Measurements from ENCODE around the gene SPARC.
"Not testable (repeated sequence)": the region's sequence is repeated elsewhere in the genome, so short reads cannot be mapped to it uniquely, and the experiment has no call there.

Gene SPARC

DNA sequence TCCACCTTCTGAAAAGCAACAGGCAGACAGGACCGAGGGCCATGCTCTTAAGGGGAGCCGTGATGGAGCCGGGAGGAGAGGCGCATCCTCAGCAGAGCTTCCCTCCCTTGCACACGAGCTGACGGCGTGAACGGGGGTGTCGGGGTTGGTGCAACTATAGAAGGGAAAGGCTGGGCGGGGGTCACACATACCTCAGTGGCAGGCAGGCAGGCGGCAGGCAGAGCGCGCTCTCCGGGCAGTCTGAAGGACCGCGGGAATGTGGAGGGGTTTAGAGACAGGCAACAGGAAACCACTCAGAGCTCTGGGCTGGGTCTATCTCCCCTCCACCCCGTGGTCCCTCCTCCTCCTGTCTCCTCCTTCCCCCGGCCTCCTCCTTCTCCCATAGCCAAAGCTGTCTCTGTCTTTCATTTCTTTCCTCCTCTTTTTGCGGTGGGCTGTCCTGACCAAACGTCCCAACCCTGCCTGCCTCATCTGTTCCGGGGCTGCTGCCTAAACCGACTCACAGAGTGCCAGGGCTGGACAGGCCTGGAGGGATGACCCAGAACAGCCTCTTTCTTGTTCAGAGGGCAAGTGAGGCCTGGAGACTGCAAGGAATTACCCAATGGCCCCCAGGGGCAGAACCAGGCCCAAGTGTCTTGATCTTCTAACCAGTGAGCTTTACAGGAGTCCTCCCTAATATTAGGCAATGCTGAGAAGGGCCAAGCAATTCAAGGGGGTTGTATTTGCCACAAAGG, at the start of gene SPARC:
Gene SPARC (minus strand): TSS at position 242 of the 734 bp plus-strand sequence. CDS start 10,727 bp downstream, outside the sequence.
- DNase-seq (ENCODE audit: low spot score), result no peak

GRCh38 chr5:151735646-151736045, 48.9 kb upstream of the SPARC start:
- no peak for DNase-seq (ENCODE audit: low spot score)

GRCh38 chr5:151734064-151734408, 47.3 kb upstream of the SPARC start:
- DNase-seq (ENCODE audit: low spot score), result no peak

GRCh38 chr5:151733358-151734063, 46.8 kb upstream of the SPARC start:
- DNase-seq (ENCODE audit: low spot score), result no peak

- no peak for DNase-seq (ENCODE audit: low spot score)
Measured at GRCh38 chr5:151730381-151730780, 43.7 kb upstream of the SPARC start.

DNA sequence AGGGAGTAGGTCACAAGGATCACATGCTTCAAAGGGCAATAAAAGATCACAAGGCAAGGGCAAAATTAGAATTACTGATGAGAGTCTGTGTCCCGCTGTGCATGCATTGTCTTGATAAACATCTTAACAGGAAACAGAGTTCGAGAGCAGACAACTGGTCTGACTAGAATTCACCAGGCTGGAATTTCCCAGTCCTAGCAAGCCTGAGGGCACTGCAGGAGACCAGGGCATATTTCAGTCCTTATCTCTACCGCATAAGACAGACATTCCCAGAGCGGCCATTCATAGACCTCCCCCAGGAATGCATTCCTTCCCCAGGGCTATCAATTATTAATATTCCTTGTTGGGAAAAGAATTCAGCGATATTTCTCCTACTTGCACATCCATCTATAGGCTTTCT, 42.9 kb upstream of the SPARC start:
- not testable (repeated sequence) for DNase-seq (ENCODE audit: low spot score)

DNA sequence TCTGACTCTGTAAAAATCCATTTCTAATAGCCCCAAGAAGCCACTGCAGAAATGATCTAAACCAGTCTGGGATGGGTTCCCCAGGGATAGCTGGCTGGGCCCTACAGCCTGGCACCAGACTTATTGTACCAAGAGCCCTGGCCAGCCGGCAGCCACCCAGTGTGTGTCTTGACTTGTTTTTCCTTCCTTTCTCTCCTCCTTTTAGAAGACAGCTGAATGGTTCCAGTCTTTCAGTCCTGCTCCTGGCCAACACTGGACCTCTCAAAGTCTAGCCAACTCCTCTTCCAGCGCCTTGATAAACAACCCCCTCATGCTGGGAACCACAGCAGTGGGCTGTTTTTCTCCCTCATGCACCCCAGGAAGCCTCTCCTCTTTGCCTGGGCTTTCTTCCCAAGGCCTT, 37.6 kb upstream of the SPARC start:
- no peak for DNase-seq (ENCODE audit: low spot score)

DNA sequence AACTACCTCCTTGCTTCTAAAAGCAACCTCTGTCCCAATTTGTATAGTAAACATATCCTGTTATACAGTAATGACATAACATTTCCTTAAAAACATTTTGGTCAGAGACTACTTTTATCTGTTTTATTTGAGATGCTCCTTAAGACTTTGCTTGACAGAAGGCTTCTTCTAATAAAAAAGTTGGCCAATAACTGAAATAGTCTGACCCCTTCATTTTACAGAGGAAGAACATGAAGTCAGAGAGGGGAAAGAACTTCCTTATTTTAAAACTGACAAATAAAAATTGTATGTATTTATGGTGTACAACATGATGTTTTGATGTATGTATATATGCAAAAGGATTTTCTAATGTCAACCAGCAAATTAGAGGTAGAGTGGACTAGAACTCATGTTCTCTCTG, 35.8 kb upstream of the SPARC start:
- DNase-seq (ENCODE audit: low spot score), result no peak

DNA sequence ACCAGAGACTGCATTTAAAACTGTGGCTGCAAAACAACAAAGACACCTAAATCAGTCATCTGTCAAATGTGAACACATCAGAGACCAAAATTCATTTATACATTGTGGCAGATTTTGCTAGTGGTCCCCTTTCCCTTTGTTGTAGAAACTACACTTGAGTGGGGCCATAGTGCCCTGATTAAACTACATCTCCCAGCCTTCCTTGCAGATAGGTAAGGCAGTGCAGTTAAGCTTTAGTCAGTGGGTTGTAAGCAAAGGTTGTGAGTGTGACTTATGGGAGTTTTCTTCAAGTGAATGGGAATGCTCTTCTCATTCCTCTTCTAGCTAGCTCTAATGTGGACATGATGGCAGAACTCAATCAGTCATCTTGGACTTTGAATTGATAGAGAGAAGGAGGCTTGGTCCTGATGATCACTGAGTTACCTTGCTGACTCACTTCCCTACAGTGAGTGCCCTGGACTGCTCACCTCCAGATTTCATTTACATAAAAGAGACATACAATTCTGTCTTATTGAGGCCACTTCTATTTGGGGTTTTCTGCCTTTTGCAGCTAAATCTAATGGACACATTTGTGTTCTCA, 35.2 kb upstream of the SPARC start:
- no peak for DNase-seq (ENCODE audit: low spot score)

DNA sequence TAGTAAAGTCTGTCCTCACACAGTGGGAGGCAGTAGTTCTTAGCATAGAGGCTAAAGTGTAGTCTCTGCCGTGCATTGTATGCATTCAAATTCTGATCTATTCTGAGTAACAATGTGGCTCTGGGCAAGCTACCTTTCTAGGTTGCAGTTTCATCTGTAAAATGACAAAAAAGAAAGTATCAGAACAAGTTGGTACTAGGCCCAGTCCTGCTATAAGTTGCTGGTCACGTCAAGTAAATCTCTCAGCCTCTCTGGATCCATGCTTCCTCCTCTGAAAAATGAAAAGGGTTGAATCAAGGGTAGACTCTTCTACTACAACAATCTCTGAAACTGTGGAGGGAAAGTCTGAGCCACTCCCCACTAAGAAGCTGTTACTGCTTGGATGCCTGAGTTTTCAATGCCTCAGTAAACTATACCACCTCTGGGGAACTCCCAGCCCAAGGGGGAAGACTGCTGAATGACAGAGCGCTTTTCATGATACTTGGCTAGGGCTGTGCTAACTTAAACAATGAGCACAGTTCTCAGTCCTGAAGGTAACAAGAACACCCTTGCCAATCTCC, 34.5 kb upstream of the SPARC start:
- DNase-seq (ENCODE audit: low spot score), result no peak

GRCh38 chr5:151720215-151720614, 33.5 kb upstream of the SPARC start:
- no peak for DNase-seq (ENCODE audit: low spot score)

GRCh38 chr5:151719228-151720000, 32.7 kb upstream of the SPARC start:
- no peak for DNase-seq (ENCODE audit: low spot score)

DNA sequence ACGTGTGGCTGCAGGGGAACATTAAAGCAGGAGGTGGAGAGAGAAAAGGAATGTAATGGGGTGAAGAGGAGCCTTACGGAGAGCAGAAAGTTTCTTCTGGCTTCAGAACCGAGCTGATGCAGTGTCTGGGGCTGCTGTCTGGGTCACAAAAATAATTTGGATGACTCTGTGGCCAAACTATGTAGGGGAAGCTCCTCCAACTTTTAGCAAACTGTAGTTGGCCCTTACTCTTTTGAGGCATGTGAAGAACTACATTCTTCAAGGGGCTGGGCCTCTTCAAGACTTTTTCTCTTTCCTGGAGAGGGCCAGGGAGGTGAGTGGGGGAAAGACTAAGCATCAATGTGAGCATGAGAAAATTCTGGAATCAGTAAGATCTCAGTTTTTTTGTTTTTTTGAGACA, 31.9 kb upstream of the SPARC start:
- no peak for DNase-seq (ENCODE audit: low spot score)

DNA sequence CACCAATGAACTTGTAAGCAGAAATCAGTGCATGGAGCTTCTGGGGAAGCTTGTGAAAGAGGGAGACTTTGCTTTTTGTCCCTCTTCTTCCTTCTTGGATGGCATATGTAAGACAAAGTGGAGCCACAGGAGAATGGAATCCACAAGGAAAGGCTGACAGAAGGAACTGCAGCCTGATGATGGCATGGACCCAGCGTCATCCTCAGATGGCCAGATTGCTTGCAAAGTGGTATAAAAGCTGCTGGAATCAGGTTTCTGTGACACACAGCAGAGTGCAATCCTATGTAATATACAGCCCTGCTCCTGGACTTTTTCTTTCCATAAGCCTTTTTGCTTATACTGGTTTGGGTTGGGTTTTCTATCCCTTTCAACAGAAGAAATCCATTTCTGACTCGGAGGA, 31.4 kb upstream of the SPARC start:
- no peak for DNase-seq (ENCODE audit: low spot score)

- no peak for DNase-seq (ENCODE audit: low spot score)
Measured at GRCh38 chr5:151717416-151717815, 30.7 kb upstream of the SPARC start.

DNA sequence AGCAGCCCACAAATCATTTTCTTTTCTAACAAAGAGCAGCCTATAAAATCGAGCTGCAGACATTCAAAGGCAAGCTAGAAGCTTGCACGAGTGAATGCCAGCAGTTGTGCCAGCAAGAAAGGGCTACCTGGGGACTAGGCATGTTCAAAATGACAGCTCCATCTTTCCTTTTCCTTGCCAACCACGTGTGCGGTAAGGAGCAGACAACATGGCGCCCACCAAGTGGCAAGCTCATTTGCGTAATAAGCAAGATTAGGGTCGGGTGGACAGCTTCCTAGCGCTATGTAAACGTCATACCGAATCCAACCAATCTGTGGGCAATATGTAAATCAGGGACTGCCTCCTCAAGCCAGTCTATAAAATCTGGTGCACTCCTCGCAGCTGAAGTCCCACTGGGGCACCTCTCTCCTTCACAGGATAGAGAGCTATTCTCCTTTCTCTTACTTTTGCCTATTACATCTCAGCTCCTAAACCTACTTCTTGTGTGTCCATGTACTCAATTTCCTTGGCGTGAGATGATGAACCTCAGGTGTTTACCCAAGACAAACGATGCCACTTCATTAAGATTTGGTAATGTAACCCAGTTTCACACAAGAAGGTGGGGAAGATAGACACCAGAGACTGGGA, 22.5 kb upstream of the SPARC start:
- DNase-seq (ENCODE audit: low spot score), result no peak

- DNase-seq (ENCODE audit: low spot score), result no peak
Measured at GRCh38 chr5:151708126-151708525, 21.4 kb upstream of the SPARC start.

GRCh38 chr5:151707567-151707966, 20.9 kb upstream of the SPARC start:
- no peak for DNase-seq (ENCODE audit: low spot score)

DNA sequence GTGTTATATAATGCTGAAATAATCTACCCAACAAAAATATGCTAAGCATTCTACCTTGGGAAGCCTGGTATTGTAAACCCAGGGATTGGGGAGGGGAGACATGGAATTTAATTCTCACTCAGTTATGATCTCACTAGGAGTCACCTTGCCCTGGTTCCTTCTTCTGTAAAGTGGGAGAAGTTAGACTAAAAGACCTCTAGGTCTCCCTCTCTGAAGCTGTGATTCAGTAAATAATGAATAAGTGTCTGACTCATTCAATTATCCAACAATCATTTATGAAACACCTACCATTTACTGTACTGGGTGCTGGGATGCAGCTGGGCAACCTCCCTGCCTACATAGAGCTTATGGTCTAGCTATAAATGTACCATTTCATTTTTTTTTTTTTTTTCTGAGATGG, 20.2 kb upstream of the SPARC start:
- DNase-seq (ENCODE audit: low spot score), result no peak

- no peak for DNase-seq (ENCODE audit: low spot score)
Measured at GRCh38 chr5:151703780-151704179, 17.1 kb upstream of the SPARC start.

GRCh38 chr5:151703227-151703626, 16.5 kb upstream of the SPARC start:
- no peak for DNase-seq (ENCODE audit: low spot score)

DNA sequence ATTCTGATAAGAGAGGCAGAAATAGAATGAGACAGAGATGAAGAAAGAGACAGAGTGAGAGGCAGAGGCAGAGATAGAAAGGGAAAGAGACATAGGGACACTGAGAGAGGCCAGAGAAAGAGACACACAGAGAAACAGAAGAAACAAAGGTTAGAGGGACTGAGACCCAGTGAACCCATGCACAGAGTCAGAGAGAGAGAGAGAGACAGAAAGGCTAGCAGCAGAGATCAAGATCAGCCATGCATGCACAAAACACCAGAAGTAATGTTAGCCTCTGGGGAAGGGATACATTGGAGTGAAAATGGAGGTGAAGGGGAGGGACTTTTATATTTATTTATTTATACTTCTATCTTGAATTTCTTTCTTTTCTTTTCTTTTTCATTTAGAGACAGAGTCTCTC, 14.1 kb upstream of the SPARC start:
- no peak for DNase-seq (ENCODE audit: low spot score)

Measured in CD4-positive, alpha-beta T cell treated with Interleukin-15 for 4 hours (primary cell).